Tibial nerve (tissue), 3 donors: ENCODE measurements around the gene ILF3.

Source experiments
- POLR2A ChIP-seq, 2 donors: fragments of 450-650 bp; IDR thresholded peaks; one replicate each; pipeline ENCODE4 v1.6.1; 2017; ENCODE audit warnings: antibody characterized with exemption in 2 of 2, mild to moderate bottlenecking in 2 of 2, moderate library complexity in 2 of 2
- TF ChIP-seq, protein P1 (sequence below), 5 experiments: fragments of 200-600 bp in 3 of 5; fragments of 450-650 bp in 2 of 5; sonication (generic) in 3 of 5; IDR thresholded peaks; one replicate each; pipeline ENCODE4 v1.5.1; 2016 to 2019; ENCODE audit warnings: antibody characterized with exemption in 5 of 5, mild to moderate bottlenecking in 3 of 5, moderate library complexity in 2 of 5

GRCh38 chr19:10653732-10654609 is at the start of gene ILF3:
- TF ChIP-seq, protein P1, sequence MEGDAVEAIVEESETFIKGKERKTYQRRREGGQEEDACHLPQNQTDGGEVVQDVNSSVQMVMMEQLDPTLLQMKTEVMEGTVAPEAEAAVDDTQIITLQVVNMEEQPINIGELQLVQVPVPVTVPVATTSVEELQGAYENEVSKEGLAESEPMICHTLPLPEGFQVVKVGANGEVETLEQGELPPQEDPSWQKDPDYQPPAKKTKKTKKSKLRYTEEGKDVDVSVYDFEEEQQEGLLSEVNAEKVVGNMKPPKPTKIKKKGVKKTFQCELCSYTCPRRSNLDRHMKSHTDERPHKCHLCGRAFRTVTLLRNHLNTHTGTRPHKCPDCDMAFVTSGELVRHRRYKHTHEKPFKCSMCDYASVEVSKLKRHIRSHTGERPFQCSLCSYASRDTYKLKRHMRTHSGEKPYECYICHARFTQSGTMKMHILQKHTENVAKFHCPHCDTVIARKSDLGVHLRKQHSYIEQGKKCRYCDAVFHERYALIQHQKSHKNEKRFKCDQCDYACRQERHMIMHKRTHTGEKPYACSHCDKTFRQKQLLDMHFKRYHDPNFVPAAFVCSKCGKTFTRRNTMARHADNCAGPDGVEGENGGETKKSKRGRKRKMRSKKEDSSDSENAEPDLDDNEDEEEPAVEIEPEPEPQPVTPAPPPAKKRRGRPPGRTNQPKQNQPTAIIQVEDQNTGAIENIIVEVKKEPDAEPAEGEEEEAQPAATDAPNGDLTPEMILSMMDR (IDR thresholded peaks at IDR 0.05) = peak in 2 of 5 experiments; percentile 51 to 65
- TF ChIP-seq POLR2A (IDR thresholded peaks at IDR 0.05) = peak; percentile 97 to 98
